Keratinocyte (primary cell): Measurements from ENCODE around the gene PDE1C. TPM values are rescaled to one million over a fixed set of nuclear protein-coding genes. Genes with fewer than 3 reads are reported as not detected.

Experiments used
- DNase-seq: peaks from one replicate; pipeline ENCODE4 v3.0.0-alpha.2; 2011; ENCODE audit warnings: low read depth, missing footprints, low spot score
- FAIRE-seq: peaks from 2 replicates; lab custom pipeline; 2011; peaks lifted over from hg19 to GRCh38; lab: Jason Lieb, UNC
- H2AFZ ChIP-seq: 2 replicates; pipeline ENCODE4 v1.6.0; 2012; ENCODE audit warnings: low read length, control low read depth, inconsistent platforms; ENCODE audit not compliant: control insufficient read depth
- H3K27ac ChIP-seq: 2 replicates; pipeline ENCODE4 v1.5.1; 2011; ENCODE audit warnings: low read length; ENCODE audit not compliant: control insufficient read depth, insufficient read depth
- H3K27me3 ChIP-seq: 3 replicates; pipeline ENCODE4 v1.6.0; 2011; ENCODE audit warnings: low read length; ENCODE audit not compliant: control insufficient read depth, insufficient read depth; ENCODE audit errors: extremely low read depth
- H3K36me3 ChIP-seq, 2 experiments: 2 replicates in 1 of 2; 3 replicates in 1 of 2; pipeline ENCODE4 v1.5.1; 2011; ENCODE audit warnings: low read length in 2 of 2, mild to moderate bottlenecking in 1 of 2; ENCODE audit not compliant: control insufficient read depth in 2 of 2, insufficient read depth in 2 of 2; ENCODE audit errors: extremely low read depth in 1 of 2
- H3K4me1 ChIP-seq: 3 replicates; pipeline ENCODE4 v1.5.1; 2011; ENCODE audit warnings: low read length; ENCODE audit not compliant: control insufficient read depth, insufficient read depth; ENCODE audit errors: extremely low read depth
- H3K4me2 ChIP-seq: 3 replicates; pipeline ENCODE4 v1.6.0; 2011; ENCODE audit warnings: low read depth, low read length; ENCODE audit not compliant: control insufficient read depth, insufficient read depth; ENCODE audit errors: extremely low read depth
- H3K4me3 ChIP-seq, 3 experiments: fragments of 200-600 bp in 1 of 3; sonication (generic) in 1 of 3; 2 replicates in 2 of 3; 3 replicates in 1 of 3; pipeline ENCODE4 v1.5.1; 2011 to 2016; ENCODE audit warnings: low read length in 3 of 3, mild to moderate bottlenecking in 3 of 3, control low read depth in 2 of 3, inconsistent platforms in 1 of 3, low read depth in 1 of 3, mixed read lengths in 1 of 3, mixed run types in 1 of 3, moderate library complexity in 1 of 3; ENCODE audit not compliant: control insufficient read depth in 2 of 3, insufficient read depth in 2 of 3; ENCODE audit errors: extremely low read depth in 1 of 3
- H3K79me2 ChIP-seq: 2 replicates; pipeline ENCODE4 v1.6.0; 2012; ENCODE audit warnings: low read length; ENCODE audit not compliant: control insufficient read depth, insufficient read depth
- H3K9ac ChIP-seq: 3 replicates; pipeline ENCODE4 v1.6.0; 2011; ENCODE audit warnings: low read length; ENCODE audit not compliant: control insufficient read depth, insufficient read depth; ENCODE audit errors: extremely low read depth
- H3K9me1 ChIP-seq: 3 replicates; pipeline ENCODE4 v1.6.0; 2011; ENCODE audit warnings: low read length; ENCODE audit not compliant: control insufficient read depth, insufficient read depth; ENCODE audit errors: extremely low read depth
- H3K9me3 ChIP-seq: 2 replicates; pipeline ENCODE4 v1.5.1; 2012; ENCODE audit warnings: low read depth, low read length; ENCODE audit not compliant: control insufficient read depth
- H4K20me1 ChIP-seq: 3 replicates; pipeline ENCODE4 v1.6.0; 2011; ENCODE audit warnings: low read length; ENCODE audit not compliant: control insufficient read depth, insufficient read depth; ENCODE audit errors: extremely low read depth
- EZH2 ChIP-seq: IDR thresholded peaks from one replicate; pipeline ENCODE4 v1.6.1; 2012; ENCODE audit warnings: inconsistent platforms, mild to moderate bottlenecking, low read length, moderate library complexity
- dilution Hi-C: fragments of 300-500 bp; cut with MboI; formaldehyde crosslinking; loops from one replicate; pipeline ENCODE4 v1.7.0; 2020; ENCODE audit warnings: low sequenced_read_pairs; ENCODE audit not compliant: extremely low pct_ligation_motif_present
- polyA plus RNA-seq, 5 experiments: library from polyadenylated mRNA; depleted of rRNA in 3 of 5; stranded (reverse) in 3 of 5; stranded (forward) in 1 of 5; unstranded in 1 of 5; fragments of >200 nt; gene quantifications; 1 replicate in 1 of 5; 2 replicates in 3 of 5; 3 replicates in 1 of 5; pipeline versions ENCODE4 v1.2.1 to v1.2.3, GENCODE V29; 2011 to 2012; ENCODE audit warnings: missing spikeins in 2 of 5, low read depth in 1 of 5, low replicate concordance in 1 of 5
- TF ChIP-seq, protein P1 (sequence below), 3 experiments: IDR thresholded peaks in 1 of 3; conservative IDR thresholded peaks in 1 of 3; optimal IDR thresholded peaks in 1 of 3; 2 replicates in 2 of 3; 3 replicates in 1 of 3; pipeline versions ENCODE3 to v1.5.1; 2011; ENCODE audit warnings: low read length in 3 of 3, mild to moderate bottlenecking in 3 of 3, moderate library complexity in 2 of 3, control low read depth in 1 of 3, inconsistent platforms in 1 of 3; ENCODE audit not compliant: insufficient read depth in 2 of 3; ENCODE audit errors: extremely low read depth in 1 of 3

Gene PDE1C
- polyA plus RNA-seq, 1 donor (not counting 4 experiments of a cell fraction or from before 2014, with no cell fraction given) = 2.5 TPM

DNA sequence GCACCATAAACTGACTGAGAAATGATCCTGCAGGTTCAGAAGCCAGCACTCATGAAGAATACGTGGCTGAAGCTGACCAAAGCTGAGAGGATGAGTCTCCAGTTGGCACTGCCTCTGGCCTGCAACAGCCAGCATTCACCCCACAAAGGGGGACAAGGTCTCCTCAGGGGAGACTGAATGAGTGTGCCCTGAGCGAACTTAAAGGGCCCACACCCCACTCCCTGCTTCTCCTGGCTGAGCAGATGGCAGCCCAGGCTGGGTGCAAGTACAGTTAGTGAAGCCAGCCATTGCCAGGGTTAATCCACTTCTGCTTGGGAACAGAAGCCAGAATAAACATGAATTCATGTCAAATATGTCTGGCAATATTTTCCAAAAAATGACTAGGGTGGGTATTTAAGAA is 285.1 kb downstream of the PDE1C start:
- Histone ChIP-seq H3K79me2 (no peaks in the 10 kb centered on the region), H3K27me3 (no peaks in the 10 kb centered on the region), H3K27ac (no peak overlapping the region), H3K4me3 (no peak overlapping the region), H3K4me1 (no peaks in the 10 kb centered on the region), H3K9me1 (no peaks in the 10 kb centered on the region), H3K4me2 (no peak overlapping the region), H3K9ac (no peak overlapping the region), H3K9me3 (no peaks in the 10 kb centered on the region), H4K20me1 (no peaks in the 10 kb centered on the region), H3K36me3 (no peaks in the 10 kb centered on the region), H2AFZ (no peak overlapping the region)
- no peak for FAIRE-seq
- no peak for DNase-seq
- dilution Hi-C loops = no loop called here
- TF ChIP-seq, protein P1, sequence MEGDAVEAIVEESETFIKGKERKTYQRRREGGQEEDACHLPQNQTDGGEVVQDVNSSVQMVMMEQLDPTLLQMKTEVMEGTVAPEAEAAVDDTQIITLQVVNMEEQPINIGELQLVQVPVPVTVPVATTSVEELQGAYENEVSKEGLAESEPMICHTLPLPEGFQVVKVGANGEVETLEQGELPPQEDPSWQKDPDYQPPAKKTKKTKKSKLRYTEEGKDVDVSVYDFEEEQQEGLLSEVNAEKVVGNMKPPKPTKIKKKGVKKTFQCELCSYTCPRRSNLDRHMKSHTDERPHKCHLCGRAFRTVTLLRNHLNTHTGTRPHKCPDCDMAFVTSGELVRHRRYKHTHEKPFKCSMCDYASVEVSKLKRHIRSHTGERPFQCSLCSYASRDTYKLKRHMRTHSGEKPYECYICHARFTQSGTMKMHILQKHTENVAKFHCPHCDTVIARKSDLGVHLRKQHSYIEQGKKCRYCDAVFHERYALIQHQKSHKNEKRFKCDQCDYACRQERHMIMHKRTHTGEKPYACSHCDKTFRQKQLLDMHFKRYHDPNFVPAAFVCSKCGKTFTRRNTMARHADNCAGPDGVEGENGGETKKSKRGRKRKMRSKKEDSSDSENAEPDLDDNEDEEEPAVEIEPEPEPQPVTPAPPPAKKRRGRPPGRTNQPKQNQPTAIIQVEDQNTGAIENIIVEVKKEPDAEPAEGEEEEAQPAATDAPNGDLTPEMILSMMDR (optimal IDR thresholded peaks at IDR 0.05 in 1 of 3, IDR thresholded peaks at IDR 0.05 in 1 of 3, conservative IDR thresholded peaks at IDR 0.05 in 1 of 3; ENCODE audit: extremely low read depth in 1 of 3, insufficient read depth in 2 of 3, low read length in 3 of 3) = no peak
- TF ChIP-seq EZH2 = no peak

DNA sequence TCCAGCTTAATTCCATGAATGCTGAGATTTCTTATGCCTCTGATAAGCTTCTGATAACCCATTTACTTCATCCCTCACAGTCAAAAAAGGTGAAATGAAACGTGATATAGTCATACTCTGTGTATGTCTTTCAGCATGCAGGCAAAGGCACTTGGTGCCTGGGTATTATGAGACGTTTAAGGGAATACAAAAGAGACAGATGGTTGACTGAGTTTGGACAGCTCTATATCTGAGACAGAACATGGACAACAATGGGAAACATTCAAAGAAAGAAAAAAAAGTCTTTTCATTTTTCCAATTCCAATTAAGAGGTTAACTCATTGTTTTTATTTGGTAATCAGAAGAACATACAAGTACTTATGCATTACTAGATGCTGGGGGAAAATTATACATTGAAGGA is 287.0 kb downstream of the PDE1C start:
- no peak for TF ChIP-seq EZH2
- TF ChIP-seq, protein P1 (optimal IDR thresholded peaks at IDR 0.05 in 1 of 3, IDR thresholded peaks at IDR 0.05 in 1 of 3, conservative IDR thresholded peaks at IDR 0.05 in 1 of 3; ENCODE audit: extremely low read depth in 1 of 3, insufficient read depth in 2 of 3, low read length in 3 of 3) = no peak
- no peaks in the 10 kb centered on the region for H4K20me1 ChIP-seq
- H3K27me3 ChIP-seq = no peaks in the 10 kb centered on the region
- dilution Hi-C loops = no loop called here
- no peaks in the 10 kb centered on the region for H3K36me3 ChIP-seq
- H3K9me1 ChIP-seq = no peaks in the 10 kb centered on the region
- no peak overlapping the region for H3K4me2 ChIP-seq
- H3K4me1 ChIP-seq = peaks cover 2% of the 10 kb centered on the region
- H3K4me3 ChIP-seq = no peak overlapping the region
- FAIRE-seq (no peak), DNase-seq (no peak)
- H2AFZ ChIP-seq = no peak overlapping the region
- no peaks in the 10 kb centered on the region for H3K79me2 ChIP-seq
- no peak overlapping the region for H3K9ac ChIP-seq
- no peak overlapping the region for H3K27ac ChIP-seq
- no peaks in the 10 kb centered on the region for H3K9me3 ChIP-seq
